ENCODE measurements around the gene TBL1XR1.
"Not testable (repeated sequence)": the region's sequence is repeated elsewhere in the genome, so short reads cannot be mapped to it uniquely, and the experiment has no call there.

The TBL1XR1 gene

DNA sequence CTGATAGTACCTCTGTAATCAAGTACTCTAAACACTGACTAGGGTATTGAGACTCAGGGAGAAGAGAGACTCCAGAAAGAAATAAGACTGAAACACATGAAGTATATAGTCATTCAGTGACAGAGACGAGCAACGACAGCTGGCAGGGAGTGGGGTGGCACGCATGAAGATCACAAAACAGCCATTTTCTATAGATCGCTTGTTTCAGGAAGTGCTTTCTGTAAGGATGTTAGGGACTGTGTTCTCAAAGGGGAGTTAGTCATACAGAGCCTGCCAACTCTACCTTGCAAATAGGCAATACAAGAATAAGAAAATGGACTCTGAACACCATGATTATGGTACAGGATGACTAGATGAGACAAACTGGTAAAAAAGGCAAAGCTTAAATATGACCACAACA, 139.5 kb downstream of the TBL1XR1 start:
- no peak for DNase-seq

DNA sequence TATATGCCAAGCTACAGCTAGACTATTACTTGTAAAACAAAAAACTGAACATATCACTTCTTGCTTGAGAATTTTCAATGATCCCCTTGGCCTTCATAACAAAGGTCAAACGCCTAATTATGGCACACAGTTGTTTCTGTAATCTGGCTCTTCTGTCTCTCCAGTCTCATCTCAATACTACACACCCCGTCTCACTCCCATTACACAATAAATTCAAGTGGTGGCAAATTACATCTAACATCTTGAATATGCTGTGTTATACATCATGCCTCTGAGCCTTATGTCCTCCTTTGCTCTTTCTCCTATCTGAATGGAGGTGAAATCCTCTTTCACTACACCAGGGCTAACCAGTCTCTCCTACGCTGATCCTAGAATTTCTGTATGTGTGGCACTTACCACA, 140.4 kb downstream of the TBL1XR1 start:
- DNase-seq: no peak

DNA sequence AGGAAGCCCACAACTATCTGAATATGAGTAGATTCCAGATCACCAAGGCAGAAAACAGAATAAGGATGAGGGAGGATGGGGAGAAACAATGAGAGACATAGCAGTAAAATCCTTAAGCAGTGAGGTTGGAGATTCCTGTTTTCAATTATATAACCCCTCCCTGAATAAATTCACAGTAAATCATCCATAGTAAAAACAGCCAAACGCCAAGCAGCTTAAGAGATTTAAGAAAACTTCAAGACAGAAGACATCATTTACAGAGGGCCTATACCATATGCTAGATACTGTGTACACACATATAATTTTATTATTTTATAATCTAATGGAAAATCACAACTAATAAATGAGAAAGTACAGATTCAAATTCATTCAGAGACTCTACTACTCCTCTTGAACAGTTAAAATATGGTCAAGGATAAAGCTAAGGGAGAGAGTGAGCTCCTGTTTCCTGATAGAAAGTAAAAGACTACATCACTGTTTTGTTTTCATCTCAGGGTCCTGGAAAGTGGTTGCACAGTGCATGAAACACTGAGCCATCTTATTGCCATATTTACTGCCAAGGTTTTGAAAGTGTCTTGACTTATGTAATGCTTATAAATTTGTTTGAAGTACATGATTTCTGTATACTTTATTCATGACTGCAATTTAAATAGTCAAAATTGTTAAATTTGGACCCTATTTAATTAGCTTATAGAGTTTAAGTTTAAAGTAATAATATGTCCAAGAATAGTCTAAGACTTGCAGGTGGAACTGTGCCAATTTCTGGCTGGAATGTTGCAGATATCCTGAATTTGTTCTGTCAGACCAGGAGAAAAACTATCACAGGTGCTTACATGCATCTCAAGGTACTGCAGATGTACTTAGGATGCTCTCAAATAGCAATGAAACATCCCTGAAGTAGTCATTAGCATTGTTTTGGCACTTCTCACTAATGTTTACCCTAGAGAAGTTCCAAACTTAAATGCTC, 141.4 kb downstream of the TBL1XR1 start:
- no peak for DNase-seq

DNA sequence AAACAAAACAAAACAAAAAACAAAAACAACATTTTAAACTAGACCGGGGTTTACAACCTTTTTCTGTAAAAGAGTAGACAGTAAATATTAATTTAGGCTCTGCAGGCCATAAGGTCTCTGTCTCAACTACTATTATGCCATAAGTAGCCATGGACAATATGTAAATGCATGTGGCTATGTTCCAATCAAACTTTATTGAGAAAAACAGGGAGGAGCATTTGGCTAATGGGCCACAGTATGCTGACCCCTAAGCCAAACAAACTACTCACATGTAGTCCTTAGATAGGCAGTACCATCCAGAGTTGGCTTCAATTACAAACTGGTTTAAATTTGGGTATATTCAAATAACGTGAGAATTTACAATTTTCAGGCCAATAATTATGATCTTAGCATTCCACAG, 144.2 kb downstream of the TBL1XR1 start:
- DNase-seq: no peak

DNA sequence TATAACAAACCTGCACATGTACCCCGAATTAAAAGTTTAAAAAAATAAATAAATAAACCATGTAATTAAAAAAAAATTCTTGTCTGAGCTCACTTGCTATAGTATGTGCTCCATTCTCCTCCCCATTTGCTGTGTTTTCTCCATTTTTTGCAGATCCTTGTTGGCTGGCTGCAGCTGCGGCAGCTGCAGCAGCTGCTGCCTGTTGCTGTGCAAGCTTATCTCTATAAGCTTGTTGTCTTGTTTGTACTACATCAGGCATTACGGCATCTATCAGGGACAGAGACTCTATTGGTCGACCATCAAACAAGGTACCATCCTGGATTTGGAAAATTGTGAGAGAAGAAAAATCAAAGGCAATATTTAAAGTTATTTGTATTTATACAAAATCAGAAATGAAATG, 145.9 kb downstream of the TBL1XR1 start:
- DNase-seq: no peak

DNA sequence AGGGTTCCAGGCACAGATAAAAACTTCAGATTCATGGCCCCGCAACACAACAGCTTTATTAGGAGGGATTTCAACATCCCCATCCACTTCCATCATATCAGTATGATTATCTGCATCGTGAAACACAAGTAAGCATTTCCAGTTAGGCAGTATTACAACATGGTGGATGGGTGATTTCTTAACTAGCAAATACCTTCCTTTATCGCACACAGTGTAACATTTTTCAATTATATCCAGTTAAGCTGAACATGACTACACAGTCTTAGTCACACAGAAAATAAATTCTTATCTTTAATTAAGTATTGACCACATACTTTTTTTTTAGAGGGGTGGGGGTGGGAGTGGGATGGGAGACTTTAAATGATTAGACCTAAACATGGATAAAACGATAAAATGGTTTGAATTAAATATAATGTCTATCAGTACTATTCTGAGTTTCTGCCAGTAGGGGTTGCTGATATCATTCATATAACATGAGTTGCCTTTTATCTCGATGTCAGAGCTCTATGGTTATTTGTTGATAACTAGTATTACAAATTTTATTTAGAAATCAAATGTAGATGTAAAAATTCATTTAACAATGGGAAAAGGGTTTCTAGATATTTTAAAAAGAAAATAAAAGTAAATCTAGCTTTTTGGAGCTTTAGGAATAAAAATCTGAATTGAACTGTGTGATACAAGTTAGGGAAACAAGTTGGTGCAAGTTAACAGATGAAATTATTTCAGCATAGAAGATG, 146.6 kb downstream of the TBL1XR1 start:
- DNase-seq: no peak

DNA sequence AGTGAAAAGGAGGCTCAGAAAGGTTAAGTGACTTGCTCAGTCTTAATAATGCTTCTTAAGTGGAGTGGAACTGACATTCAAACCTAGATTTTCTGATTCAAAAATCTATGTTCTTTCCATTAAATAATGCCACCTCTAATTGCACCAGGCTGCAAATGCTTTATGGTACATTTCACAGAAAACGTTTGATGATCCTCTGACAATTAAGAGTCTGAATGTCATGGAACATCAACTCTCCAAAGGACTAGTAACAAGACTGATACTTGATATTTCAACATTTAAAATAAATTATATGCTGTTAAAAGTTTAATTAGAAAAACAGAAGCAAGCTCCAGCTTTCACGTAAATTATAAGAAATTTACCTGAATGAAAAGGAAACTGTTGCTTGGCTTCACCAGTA, 151.5 kb downstream of the TBL1XR1 start:
- no peak for DNase-seq

DNA sequence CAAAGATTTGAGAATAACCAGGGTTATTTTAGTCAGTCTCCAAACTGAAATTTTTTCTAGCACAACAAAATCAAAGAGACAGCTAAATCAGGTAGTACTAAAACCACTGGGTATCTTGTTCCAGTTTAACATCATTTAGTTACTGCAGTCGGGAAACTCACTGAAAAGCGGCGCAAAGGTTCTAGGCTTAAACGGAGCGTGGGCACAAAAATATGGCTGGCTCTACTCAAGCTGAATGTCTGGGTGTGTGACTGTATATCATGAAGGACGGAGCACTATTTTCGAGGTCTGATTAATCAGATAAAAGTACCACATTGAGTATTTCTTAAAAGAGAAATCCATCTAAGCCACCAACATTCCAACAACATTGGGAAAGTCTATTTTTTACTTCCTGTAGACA, 152.1 kb downstream of the TBL1XR1 start:
- no peak for DNase-seq

DNA sequence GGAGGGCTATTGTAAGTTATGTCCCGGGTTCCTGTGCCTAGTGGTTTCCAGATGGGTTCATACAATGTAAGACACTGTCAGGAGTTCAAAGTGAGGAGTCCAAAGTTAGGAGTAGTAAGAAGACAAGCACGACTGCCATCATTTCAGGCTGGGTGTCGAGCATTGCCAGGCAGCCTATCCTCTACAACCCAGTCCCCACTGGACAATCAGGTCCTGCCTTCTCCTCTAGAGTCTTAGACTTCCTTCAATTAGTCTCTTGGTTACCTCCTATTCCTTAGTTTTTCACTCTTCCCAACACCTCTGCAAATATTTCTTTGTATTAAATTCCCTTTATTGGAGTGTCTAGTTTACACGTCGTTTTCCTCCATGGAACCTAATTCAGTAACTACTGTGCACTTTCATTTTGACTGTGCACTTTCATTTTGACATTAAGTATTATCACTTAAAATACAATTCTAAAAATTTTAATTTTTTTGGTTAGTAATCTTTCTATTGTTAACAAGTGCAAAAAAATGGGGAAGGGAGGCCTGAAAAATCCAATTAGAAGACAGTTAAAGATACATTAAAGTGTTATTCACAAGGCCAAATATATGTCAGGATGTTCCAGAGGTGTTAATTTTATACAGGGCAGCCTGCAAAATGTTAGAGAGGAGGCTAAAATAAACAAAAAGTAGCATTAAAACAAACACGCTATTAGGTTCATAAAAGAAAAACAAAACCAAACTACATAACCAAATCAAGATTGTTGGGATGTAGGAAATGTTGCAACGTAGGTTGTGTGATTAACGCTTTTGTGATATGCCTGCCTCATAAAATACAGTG, 155.3 kb downstream of the TBL1XR1 start:
- no peak for DNase-seq

DNA sequence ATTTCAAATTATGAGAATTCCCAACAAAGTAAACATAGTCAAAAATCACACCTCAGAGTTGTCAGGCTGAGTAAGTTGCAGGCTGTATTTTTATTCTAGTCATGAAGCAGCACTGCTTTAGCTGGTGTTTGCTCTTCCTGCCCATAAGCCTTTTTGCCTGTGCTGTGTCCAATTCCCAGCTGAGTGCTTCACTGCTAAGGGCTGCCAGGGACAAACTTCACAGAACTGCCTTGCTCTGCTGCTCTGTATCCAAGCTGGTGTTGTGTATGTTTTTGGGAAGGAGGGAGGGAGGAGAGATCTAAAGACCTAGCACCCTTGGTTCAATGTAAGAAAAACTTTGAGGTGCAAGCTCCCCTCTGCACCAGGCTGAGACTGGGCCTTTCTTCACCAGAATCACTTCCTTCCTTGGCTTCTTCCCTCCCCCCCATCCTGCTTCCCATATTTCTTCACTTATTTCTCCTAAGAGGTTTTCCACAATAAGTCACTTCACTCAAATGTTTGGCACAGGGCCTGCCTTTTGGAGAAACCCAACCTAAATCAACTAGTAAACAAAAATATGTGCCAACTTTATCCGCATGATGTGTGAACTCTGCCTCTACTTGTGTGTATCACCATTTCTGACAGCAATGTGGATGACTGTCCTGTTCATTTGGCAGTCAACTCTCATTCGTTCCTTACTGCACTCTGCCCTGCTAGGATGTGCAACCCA, 156.1 kb downstream of the TBL1XR1 start:
- no peak for DNase-seq

DNA sequence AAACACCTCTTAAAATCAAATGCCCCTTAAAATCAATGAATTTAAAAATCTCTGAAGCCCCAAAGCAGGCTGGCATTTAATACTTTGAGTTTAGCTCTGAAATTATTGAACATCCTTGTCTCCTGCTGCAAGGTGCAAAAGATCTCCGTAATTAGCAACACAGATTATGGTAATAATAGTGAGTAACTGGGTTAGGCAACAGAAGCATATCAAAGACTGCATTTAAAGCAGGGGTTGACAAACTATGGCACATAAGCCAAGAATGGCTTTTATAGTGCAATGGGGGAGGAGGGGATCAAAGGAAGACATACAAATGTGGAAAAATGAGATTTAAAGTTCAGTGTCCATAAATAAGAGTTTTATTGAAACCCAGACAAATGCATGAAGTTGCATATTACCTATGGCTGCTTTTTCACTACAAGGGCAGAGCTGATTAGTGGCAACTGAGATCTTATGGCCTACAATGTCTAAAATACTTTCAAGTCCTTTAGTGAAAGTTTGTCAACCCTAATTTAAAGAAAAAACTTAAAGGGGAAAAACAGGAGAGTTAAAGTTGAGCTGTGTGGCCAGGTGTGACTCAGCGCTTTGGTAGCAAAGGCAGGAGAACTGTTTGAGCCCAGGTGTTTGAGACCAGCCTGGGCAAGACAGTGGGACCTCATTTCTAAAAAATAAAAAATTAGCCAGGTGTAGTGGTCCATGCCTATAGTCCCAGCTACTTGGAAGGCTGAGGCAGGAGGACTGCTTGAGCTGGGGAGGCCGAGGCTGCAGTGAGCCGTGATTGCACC, 157.6 kb downstream of the TBL1XR1 start:
- DNase-seq: no peak

DNA sequence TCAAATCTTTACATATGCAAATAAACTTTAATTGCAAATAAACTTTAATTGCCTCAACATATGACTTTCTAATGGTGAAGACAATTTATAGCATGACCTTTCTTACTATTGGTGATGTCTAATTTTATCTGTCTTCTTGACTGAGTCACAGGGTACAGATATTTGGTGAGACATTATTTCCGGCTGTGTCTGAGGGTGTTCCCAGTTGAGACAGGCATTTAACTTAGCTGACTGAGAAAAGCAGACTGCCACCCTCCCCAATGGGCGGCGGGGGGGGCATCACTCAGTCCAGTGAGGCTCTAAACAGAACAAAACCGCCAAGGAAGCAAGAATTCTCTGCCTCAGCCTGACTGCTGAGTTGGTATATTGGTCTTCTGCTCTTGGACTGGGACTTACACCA, 160.0 kb downstream of the TBL1XR1 start:
- no peak for DNase-seq

DNA sequence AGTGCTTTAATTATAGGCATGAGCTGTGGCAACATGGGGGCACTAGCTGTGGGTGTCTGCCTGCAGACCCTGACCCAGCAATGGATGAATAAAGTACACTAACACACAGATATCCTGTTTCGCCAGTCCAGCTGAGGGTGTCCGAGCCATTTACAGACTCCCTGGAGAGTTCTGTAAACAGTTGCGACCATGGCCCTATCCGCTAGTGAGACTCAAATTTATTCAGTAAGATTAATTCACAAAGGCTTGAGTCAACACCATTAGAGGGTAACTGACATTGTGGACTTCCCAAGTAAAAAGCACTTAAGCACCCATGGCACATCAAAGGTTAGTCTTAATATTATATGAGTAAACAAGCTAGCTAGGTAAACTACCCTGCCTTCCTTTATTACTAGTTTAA, 161.6 kb downstream of the TBL1XR1 start:
- no peak for DNase-seq

DNA sequence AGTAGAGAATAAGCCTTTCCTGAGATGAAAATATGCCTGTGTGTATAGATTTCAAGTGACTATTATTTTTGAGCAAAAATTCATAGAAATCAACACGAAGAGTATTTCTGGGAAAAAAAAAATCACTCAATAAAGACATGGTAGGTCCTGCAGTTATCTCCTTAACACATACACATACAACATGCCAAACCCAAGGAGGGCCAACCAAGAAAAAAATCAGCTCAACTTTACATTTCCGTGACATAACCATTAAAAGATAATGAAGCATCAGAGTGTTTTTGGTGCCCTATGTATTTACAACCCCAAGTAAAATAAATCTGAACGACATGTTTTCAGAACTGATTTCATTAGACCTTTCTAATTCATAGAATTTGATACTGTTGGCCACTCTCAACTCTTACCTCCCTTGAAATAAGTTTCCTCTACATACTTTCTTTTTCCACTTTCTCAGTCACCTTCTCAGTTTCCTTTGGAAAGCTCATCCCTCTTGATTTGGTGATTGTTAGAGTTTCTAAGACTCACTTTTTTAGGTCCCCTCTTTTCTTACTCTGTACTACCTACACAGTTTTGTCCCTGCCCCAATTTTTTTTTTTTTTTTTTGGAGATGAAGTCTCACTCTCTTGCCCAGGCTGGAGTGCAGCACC, 162.3 kb downstream of the TBL1XR1 start:
- no peak for DNase-seq

DNA sequence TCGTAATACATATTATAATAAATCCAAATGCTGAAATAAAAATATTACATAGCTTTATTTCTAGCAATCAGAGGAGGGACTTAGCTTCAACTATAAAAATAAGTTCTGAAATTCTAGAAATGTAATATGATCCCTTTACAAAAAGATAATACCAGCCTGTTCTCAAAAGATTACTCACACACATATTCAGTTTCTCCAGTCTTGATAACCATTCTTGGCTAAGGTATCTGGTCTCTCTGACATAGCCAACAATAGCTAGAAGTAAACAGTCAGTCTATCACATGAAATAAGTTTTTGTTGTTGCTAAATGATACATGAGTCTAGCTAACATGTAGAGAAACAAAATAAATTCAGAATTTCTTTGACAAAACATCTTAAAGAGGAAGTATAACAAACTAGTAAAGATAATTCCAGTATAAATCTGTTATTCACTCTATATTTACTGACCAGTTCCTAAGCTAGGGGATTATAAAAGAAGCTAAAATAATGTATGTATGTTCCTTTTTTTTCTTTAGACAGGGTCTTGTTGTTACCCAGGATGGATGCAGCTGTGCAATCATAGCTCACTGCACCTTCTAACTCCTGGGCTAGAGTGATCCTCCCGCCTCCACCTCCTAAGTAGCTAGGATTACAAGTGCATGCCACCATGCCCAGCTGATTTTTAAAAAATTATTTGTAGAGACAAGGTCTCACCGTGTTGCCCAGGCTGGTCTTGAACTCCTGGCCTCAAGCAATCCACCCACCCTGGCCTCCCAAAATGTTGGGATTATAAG, 170.6 kb downstream of the TBL1XR1 start:
- no peak for DNase-seq

DNA sequence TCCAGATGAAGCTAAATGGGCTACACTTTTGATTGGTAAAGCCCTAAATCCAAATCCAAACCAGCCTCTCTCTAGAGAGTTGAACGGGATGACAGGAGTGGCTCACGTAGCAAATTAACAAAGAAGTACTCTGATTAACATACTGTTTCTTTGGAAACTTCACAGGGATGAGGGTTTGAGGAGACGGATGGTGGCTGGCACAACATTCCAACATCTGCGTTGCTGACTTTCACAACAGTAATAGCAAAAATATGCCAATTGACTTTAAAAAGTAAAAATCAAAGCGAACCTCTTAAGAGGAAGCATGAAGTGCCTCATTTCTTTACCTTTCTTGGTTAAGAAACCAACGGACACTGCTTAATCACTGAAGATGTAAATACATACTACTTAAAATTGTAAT, 181.4 kb downstream of the TBL1XR1 start:
- no peak for DNase-seq

DNA sequence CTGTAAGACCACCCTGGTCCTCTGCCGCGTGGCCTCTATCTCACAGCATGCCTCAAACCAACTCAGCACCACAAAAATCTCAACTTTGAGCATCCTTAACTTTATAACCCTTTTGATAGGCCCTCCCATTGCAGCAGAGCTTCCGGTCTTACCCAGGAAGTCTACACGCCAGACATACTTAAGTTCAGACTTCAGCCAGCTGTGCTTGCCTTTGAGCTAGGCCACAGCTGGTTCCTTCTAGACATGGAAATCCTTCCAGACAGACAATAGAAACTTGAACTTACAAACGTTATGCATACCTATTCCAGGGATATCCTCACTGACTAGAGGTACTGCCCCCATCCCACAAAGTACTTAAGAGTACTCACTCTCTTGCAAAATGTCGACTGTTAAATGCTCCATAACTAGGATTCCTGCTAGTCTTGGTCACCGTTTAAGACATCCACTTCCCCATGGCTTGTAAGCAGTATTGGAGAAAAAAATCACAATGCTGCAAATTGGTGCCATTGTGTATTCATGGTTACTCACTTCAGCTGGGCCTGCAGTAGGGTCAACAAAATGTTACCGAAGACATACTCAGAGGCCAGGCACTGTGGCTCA, 183.5 kb downstream of the TBL1XR1 start:
- DNase-seq: no peak

DNA sequence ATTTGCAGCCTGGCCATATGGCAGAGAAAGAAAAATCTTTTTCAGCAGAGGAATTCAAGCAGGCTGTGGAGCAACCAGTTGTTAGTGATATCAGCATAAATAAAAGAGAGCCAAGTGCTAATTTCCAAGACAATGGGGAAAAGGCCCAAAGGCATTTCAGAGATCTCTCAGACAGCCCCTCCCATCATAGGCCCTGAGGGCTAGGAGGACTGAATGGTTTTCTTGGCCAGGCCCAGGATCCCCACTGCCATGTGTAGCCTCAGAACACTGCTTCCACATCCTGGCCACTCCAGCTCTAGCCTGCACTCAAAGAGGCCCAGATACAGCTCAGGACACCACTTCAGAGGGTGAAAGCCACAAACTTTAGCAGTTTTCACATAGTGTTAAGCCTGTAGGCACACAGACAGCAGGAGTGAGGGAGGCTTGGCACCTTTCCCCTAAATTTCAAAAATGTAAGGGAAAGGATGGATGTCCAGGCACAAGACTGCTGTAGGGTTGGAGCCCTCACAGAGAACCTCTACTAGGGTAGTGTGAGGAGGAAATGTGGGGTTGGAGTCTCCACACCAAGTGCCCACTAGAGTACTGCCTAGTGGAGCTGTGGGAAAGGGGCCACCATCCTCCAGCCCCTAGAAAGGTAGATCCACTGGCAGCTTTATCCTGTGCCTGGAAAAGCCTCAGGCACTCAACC, 191.4 kb downstream of the TBL1XR1 start:
- DNase-seq: no peak

DNA sequence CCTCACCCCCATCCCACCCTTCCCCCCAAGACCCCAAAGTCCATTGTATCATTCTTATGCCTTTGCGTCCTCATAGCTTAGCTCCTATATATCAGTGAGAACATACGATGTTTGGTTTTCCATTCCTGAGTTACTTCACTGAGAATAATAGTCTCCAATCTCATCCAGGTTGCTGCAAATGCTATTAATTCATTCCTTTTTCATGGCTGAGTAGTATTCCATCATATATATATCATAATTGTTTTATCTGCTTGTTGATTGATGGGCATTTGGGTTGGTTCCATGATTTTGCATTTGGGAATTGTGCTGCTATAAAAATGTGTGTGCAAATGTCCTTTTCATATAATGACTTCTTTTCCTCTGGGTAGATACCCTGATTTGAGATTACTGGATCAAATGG, 197.1 kb downstream of the TBL1XR1 start:
- not testable (repeated sequence) for DNase-seq
